Astrocyte (in vitro differentiated cells and primary cell): ENCODE measurements around the gene VRK3. TPM values are rescaled to one million over a fixed set of nuclear protein-coding genes. Genes with fewer than 3 reads are reported as not detected.

Source experiments
- DNase-seq: peaks from one replicate; pipeline ENCODE4 v3.0.0-alpha.2; 2010; ENCODE audit warnings: low read depth
- FAIRE-seq: peaks from 2 replicates; lab custom pipeline; 2011; peaks lifted over from hg19 to GRCh38; lab: Jason Lieb, UNC
- H2AFZ ChIP-seq: 2 replicates; pipeline ENCODE4 v1.6.0; 2012; ENCODE audit warnings: low read depth, low read length, inconsistent platforms
- H3K27ac ChIP-seq: 2 replicates; pipeline ENCODE4 v1.5.1; 2011; ENCODE audit warnings: low read depth, low read length, inconsistent platforms
- H3K27me3 ChIP-seq: 2 replicates; pipeline ENCODE4 v1.6.0; 2011; ENCODE audit warnings: low read length, inconsistent platforms; ENCODE audit not compliant: insufficient read depth
- H3K36me3 ChIP-seq: 2 replicates; pipeline ENCODE4 v1.5.1; 2011; ENCODE audit warnings: low read length, inconsistent platforms; ENCODE audit not compliant: insufficient read depth
- H3K4me1 ChIP-seq: 2 replicates; pipeline ENCODE4 v1.5.1; 2011; ENCODE audit warnings: low read length, inconsistent platforms; ENCODE audit not compliant: insufficient read depth
- H3K4me2 ChIP-seq: 2 replicates; pipeline ENCODE4 v1.6.0; 2012; ENCODE audit warnings: low read length, inconsistent platforms
- H3K4me3 ChIP-seq: 2 replicates; pipeline ENCODE4 v1.5.1; 2011; ENCODE audit warnings: low read depth, mild to moderate bottlenecking, low read length, inconsistent platforms; ENCODE audit not compliant: insufficient read depth
- H3K79me2 ChIP-seq: 2 replicates; pipeline ENCODE4 v1.6.0; 2012; ENCODE audit warnings: mild to moderate bottlenecking, low read length, inconsistent platforms; ENCODE audit not compliant: insufficient read depth
- H3K9ac ChIP-seq: 2 replicates; pipeline ENCODE4 v1.6.0; 2012; ENCODE audit warnings: mild to moderate bottlenecking, low read length, inconsistent platforms
- H3K9me3 ChIP-seq: 2 replicates; pipeline ENCODE4 v1.5.1; 2012; ENCODE audit warnings: low read depth, mild to moderate bottlenecking, low read length, inconsistent platforms; ENCODE audit not compliant: insufficient read depth
- H4K20me1 ChIP-seq: 2 replicates; pipeline ENCODE4 v1.6.0; 2012; ENCODE audit warnings: low read length, inconsistent platforms; ENCODE audit not compliant: insufficient read depth
- H3K27ac Mint-ChIP-seq: one replicate; pipeline ENCODE4 v1.8.0; 2021; ENCODE audit warnings: mild to moderate bottlenecking, mixed read lengths; ENCODE audit not compliant: unreplicated experiment
- H3K27me3 Mint-ChIP-seq: one replicate; pipeline ENCODE4 v1.8.0; 2021; ENCODE audit warnings: low read depth, mixed read lengths; ENCODE audit not compliant: unreplicated experiment
- H3K36me3 Mint-ChIP-seq: one replicate; pipeline ENCODE4 v1.8.0; 2021; ENCODE audit warnings: low read depth, mixed read lengths; ENCODE audit not compliant: unreplicated experiment
- H3K4me1 Mint-ChIP-seq: one replicate; pipeline ENCODE4 v1.8.0; 2021; ENCODE audit warnings: low read depth, mixed read lengths; ENCODE audit not compliant: unreplicated experiment
- H3K4me3 Mint-ChIP-seq: one replicate; pipeline ENCODE4 v1.8.0; 2021; ENCODE audit warnings: mild to moderate bottlenecking, moderate library complexity, mixed read lengths; ENCODE audit not compliant: unreplicated experiment
- H3K9me3 Mint-ChIP-seq: one replicate; pipeline ENCODE4 v1.8.0; 2021; ENCODE audit warnings: mild to moderate bottlenecking, mixed read lengths; ENCODE audit not compliant: unreplicated experiment
- CTCF ChIP-seq: IDR thresholded peaks from 2 replicates; pipeline ENCODE4 v1.5.1; 2011; ENCODE audit warnings: low read depth, mild to moderate bottlenecking, inconsistent platforms, low read length, moderate library complexity; ENCODE audit not compliant: insufficient read depth
- EZH2 ChIP-seq: IDR thresholded peaks from 2 replicates; pipeline ENCODE4 v1.6.1; 2012; ENCODE audit warnings: mild to moderate bottlenecking, low read length, inconsistent platforms; ENCODE audit not compliant: insufficient read depth
- total RNA-seq: library from RNA; stranded (reverse); gene quantifications from 2 replicates; pipeline ENCODE4 v1.2.1, GENCODE V29; 2021

Gene VRK3
- total RNA-seq, 1 donor from 2014 or later: 33.0 TPM

GRCh38 chr19:49957262-49957915 lies 67.8 kb downstream of the VRK3 start:
- Histone ChIP-seq H3K4me2 (no peak overlapping the region), H4K20me1 (no peaks in the 10 kb centered on the region), H3K27me3 (peaks cover 3% of the 10 kb centered on the region), H3K79me2 (no peaks in the 10 kb centered on the region), H2AFZ (no peak overlapping the region), H3K4me1 (no peaks in the 10 kb centered on the region), H3K4me3 (no peak overlapping the region), H3K36me3 (no peaks in the 10 kb centered on the region), H3K27ac (no peak overlapping the region), H3K9ac (no peak overlapping the region), H3K9me3 (no peaks in the 10 kb centered on the region)
- Mint-ChIP-seq H3K27ac (no peak overlapping the region), H3K27me3 (peaks cover 8% of the 10 kb centered on the region), H3K36me3 (no peaks in the 10 kb centered on the region), H3K4me1 (no peaks in the 10 kb centered on the region), H3K9me3 (peaks cover 3% of the 10 kb centered on the region), H3K4me3 (no peak overlapping the region)
- DNase-seq: no peak
- TF ChIP-seq EZH2 (no peak), CTCF (no peak)
- FAIRE-seq: no peak

- no peak overlapping the region for H3K27ac Mint-ChIP-seq
- H3K27me3 Mint-ChIP-seq: peaks cover 5% of the 10 kb centered on the region
- no peak overlapping the region for H3K4me3 Mint-ChIP-seq
- peaks cover 7% of the 10 kb centered on the region for H3K9me3 Mint-ChIP-seq
- no peaks in the 10 kb centered on the region for H3K4me1 Mint-ChIP-seq
- FAIRE-seq: no peak
- Histone ChIP-seq H4K20me1 (no peaks in the 10 kb centered on the region), H3K79me2 (no peaks in the 10 kb centered on the region), H3K36me3 (no peaks in the 10 kb centered on the region), H3K4me1 (no peaks in the 10 kb centered on the region), H2AFZ (no peak overlapping the region), H3K27me3 (peaks cover 3% of the 10 kb centered on the region), H3K9ac (no peak overlapping the region), H3K27ac (no peak overlapping the region), H3K4me2 (no peak overlapping the region), H3K4me3 (no peak overlapping the region), H3K9me3 (no peaks in the 10 kb centered on the region)
- H3K36me3 Mint-ChIP-seq: no peaks in the 10 kb centered on the region
- DNase-seq: no peak
- TF ChIP-seq EZH2 (no peak), CTCF (no peak)
These were observed 69.1 kb downstream of the VRK3 start for GRCh38 chr19:49956115-49956495.

- H3K36me3 ChIP-seq: no peaks in the 10 kb centered on the region
- Mint-ChIP-seq H3K4me3 (no peak overlapping the region), H3K4me1 (no peaks in the 10 kb centered on the region), H3K27ac (no peak overlapping the region), H3K27me3 (peaks cover 9% of the 10 kb centered on the region), H3K9me3 (peaks cover 9% of the 10 kb centered on the region), H3K36me3 (no peaks in the 10 kb centered on the region)
- no peak overlapping the region for H3K4me3 ChIP-seq
- H3K9me3 ChIP-seq: no peaks in the 10 kb centered on the region
- no peaks in the 10 kb centered on the region for H3K79me2 ChIP-seq
- H4K20me1 ChIP-seq: no peaks in the 10 kb centered on the region
- H2AFZ ChIP-seq: no peak overlapping the region
- no peak overlapping the region for H3K27ac ChIP-seq
- FAIRE-seq: no peak
- no peaks in the 10 kb centered on the region for H3K4me1 ChIP-seq
- TF ChIP-seq EZH2 (no peak), CTCF (no peak)
- H3K27me3 ChIP-seq: peaks cover 3% of the 10 kb centered on the region
- H3K4me2 ChIP-seq: no peak overlapping the region
- H3K9ac ChIP-seq: no peak overlapping the region
- DNase-seq: no peak
These were observed 70.2 kb downstream of the VRK3 start for GRCh38 chr19:49954933-49955332.
